NCI-H146 (cell line): Measurements from ENCODE around the gene PIM3.
A peak's percentile ranks its signal among the peaks of the same experiment; 100 is the strongest.

Source experiments
- DNase-seq: peaks from one replicate; lab custom pipeline; 2025; lab: John Stamatoyannopoulos, UW

The PIM3 gene

GRCh38 chr22:49943405-49943765, 17.2 kb upstream of the PIM3 start:
- DNase-seq: no peak

DNA sequence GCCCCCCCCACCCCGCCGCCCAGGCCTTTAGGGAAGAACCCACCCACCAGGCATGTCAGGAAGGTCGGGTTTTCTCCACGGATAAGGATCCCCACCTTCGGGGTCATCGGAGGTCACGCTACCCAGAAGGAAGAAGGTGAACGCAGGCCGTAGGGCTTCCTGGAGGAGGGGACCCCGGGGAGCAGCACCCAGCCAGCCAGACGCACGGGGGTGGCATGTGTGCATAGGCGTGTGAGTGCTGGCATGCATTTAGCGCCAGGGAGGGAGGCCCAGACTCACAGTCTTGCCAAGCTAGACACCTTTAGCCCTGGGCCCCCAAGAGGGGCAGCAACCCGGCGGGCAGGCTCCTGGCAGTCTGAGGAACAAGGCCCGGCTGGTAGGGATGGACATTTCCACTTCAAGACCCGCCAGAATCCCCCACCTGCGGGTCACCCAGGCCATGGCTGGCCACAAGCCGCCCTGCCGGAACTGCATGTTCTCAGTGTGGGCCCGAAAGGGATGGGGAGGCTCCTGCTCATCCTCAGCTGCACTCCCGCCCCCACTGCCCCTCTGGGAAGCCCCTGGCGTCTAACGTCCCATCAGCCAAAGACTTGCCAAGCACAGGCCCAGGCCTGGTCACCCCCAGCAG, 16.7 kb upstream of the PIM3 start:
- no peak for DNase-seq

DNA sequence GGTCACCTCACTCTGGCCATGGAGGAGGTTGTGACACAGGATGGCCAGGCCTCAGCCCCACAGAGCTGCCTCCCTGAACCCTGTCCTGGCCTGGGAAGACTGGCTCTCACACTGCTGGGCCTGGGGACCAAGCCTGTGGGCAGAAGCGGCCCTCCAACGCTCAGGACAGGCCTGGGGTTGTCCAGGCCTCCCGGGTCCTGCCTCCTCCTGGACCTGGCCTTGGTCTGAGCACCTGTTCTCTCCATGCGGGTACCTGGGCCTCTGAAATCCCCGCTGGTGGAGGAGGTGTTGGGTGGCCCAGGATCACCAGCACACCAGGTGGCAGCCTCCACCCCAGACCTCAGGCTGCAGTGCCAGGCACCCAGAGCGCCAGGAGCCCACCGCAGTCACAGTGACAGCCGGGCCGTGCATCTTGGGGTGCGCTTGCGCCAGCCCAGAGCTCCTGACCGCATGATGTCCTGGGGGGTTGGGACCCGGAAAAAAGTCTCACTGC, 16.1 kb upstream of the PIM3 start:
- DNase-seq: no peak

DNA sequence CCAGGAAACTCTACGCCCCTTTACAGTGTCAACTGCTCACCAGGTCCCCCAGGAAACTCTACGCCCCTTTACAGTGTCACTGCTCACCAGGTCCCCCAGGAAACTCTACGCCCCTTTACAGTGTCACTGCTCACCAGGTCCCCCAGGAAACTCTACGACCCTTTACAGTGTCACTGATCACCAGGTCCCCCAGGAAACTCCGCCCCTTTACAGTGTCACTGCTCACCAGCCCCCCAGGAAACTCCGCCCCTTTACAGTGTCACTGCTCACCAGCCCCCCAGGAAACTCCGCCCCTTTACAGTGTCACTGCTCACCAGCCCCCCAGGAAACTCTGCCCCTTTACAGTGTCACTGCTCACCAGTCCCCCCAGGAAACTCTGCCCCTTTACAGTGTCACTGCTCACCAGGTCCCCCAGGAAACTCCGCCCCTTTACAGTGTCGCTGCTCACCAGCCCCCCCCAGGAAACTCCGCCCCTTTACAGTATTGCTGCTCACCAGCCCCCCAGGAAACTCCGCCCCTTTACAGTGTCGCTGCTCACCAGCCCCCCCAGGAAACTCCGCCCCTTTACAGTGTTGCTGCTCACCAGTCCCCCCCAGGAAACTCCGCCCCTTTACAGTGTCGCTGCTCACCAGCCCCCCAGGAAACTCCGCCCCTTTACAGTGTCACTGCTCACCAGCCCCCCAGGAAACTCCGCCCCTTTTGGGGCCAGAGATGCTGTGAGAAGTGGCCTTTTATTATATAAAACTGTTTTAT, 15.4 kb upstream of the PIM3 start:
- peak; percentile 36 for DNase-seq

GRCh38 chr22:49946612-49947295, 13.8 kb upstream of the PIM3 start:
- peak; percentile 69 for DNase-seq

DNA sequence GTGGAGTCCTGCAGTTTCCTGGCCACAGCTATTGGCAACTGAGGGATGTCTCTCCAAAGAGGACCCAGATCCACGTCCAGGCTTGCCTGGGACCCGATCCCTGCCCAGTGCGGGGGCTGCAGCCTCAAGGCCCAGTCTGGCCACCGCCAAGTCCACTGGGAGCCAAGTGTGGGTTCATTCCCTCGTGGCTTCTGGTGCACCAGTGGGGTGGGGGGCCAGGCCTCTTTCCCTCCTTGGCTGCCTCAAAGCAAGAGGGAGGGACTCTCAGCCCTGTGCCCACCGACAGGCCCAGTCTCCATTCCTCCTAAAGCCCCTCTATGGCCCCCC, 13.3 kb upstream of the PIM3 start:
- DNase-seq: no peak

GRCh38 chr22:49948116-49948957, 12.2 kb upstream of the PIM3 start:
- DNase-seq: no peak

GRCh38 chr22:49948958-49949913, 11.3 kb upstream of the PIM3 start:
- no peak for DNase-seq

- DNase-seq: no peak
Measured at GRCh38 chr22:49949914-49950292, 10.7 kb upstream of the PIM3 start.

DNA sequence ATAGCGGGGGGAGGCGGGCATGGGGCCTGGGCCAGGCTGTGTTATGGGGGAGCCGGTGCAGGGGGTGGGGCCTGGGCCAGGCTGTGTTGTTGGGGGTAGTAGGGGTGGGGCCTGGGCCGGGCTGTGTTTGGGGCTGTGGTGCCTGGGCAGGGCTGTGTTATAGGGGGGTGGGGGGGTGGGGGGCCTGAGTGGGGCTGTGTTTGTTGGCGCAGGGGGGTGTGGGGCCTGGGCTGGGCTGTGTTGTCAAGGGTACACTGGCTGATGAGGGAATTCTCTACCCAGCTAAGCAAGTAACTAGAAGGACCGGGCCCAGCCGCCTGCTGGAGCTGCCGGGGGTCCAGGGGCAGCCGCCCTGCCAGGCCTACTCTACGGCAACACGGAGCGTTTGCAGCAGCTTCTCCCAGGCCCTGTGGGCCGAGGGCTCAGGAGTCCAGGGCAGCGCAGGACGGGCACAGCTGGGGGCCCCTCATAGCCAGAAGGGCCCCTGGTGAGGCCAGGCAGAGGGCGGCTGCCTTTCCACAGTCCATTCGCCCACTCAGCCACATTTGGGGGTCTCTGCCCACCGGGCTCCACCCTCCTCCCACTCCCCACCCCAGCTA, 10.1 kb upstream of the PIM3 start:
- DNase-seq: no peak

DNA sequence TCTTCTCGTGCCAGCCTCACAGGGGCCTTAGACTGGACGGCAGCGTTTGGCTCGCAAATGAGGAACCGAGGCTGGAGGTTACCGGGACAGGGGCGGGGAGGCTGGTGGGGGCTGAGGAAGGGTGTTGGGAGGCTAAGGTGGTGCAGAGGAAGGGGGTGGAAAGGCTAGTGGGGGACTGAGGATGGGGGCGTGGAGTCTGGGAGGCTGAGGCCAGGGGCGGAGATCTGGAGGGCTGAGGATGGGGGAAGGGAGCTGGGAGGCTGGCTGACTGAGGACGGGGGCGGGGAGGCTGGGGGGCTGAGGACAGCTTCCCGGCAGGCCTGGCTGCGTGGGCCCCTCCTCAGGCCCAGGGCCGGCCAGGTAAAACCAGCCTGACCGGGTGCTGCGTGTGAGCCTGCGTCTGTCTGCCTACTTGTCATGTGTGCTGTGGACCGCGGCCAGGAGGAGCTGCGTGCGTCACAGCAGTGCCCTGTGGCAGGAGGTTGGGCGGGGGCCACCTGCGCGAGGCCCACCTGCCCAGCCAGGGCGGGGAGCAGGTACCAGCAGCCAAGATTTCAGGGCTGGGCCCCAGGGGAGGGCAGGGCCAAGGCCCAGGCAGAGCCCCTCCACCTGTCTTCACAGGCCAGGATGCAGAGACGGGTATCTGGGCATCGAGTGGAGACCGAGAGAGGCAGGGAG, 9.4 kb upstream of the PIM3 start:
- DNase-seq: no peak

DNA sequence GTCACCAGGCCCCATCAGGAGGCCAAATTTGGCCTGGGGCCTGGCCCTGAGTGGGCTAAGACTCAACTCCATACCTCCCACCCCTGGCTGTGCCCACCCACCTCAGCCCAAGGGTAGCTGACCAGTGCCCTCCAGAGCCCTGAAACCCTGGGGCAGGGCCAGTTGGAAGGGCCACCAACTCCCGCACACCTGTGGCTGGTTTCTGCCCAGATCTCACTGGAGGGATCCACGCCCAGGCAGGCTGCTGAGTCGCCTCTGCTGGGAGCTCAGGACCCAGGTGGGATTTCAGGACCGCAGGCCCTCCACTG, 8.9 kb upstream of the PIM3 start:
- DNase-seq: no peak

DNA sequence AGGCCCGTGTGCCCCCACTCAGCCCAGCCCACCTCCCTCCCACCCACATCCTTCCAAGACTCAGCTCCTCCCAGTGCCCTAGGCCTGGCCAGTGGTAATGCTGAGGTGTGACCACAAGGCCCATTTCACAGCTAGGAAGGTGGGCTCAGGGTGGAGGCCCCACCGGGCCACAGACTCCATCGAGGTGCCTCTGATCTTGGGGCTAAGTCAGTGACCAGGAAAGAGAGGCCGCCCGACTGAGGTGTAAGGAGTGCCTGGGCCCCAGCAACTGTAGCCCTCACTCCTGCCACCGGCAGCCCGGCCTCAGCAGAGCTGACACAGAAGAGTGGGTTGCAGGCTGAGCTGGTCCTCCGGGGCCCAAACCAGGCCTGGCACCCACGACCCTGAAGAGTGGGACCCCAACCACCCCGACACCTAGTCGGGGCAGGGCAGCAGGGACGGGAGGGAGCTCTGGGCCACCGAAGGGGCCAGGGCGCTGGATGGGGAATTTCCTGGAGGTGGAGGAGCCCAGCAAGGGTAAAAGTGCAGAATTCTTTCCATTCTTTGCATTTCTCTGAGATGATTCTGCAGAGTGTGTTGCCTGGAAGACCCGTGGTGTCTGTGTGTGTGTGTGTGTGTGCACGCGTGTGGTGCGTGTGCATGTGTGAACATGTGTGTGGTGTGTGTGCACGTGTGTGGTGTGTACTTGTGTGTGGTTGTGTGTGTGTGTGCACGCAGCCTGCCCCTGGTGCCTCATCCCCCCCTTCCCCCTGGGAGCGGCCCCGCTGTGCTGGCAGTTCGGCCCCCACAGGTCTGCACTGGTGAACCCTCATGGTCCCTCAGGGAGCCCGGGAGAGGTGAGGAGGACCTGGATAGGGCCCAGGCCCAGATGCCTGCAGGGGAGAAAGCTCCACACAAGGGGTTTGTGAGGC, 8.3 kb upstream of the PIM3 start:
- no peak for DNase-seq

- DNase-seq: peak; percentile 75
Measured at GRCh38 chr22:49953027-49953679, 7.4 kb upstream of the PIM3 start.

- no peak for DNase-seq
Measured at GRCh38 chr22:49953680-49954344, 6.8 kb upstream of the PIM3 start.

DNA sequence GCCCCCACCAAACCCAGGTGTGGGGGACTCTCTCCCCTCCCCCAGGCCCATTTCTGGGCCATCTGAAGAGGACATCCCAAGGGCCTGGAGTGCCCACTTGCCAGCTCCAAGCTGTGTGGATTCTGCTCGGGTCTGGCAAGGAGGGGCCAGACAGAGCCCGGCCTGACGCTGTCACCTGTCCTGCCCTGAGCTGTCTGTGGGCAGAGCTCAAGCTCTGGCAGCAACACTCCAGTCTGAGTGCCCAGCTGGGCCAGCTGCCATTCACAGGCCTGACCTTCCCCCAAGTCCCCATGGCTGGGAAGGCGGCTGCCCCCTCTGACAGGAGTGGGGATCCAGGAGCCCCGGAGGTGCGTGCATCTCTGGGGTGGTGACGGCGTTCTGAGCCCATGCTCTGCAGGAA, 6.2 kb upstream of the PIM3 start:
- no peak for DNase-seq

GRCh38 chr22:49954991-49955580, 5.5 kb upstream of the PIM3 start:
- no peak for DNase-seq
